HG02610 (cell line): ENCODE results near the gene ZNF74.
"Not testable (repeated sequence)": the region's sequence is repeated elsewhere in the genome, so short reads cannot be mapped to it uniquely, and the experiment has no call there.

Experiments
- ATAC-seq: cut with Tn5 transposase; IDR thresholded peaks from one replicate; pipeline ENCODE4 v1.9.1; 2021; ENCODE audit warnings: mild to moderate bottlenecking, moderate library complexity; ENCODE audit not compliant: unreplicated experiment

The ZNF74 gene

GRCh38 chr22:20374130-20374529 lies 19.8 kb upstream of the ZNF74 start:
- ATAC-seq, result not testable (repeated sequence)

GRCh38 chr22:20376281-20376680 lies 17.7 kb upstream of the ZNF74 start:
- not testable (repeated sequence) for ATAC-seq

DNA sequence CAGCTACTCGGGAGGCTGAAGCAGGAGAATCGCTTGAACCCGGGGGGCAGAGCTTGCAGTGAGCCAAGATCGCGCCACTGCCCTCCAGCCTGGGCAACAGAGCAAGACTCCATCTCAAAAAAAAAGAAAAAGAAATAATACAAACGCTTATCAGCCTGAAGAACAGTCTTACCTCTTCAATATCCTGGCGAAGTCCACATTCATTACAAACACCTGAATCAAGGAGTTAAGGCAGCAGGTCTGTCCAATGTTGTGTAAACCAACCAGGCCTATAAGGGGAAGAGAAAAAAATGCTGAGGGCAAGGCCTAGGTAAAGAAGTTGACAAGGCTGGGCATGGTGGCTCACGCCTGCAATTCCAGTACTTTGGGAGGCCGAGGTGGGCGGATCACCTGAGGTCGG lies 17.0 kb upstream of the ZNF74 start:
- not testable (repeated sequence) for ATAC-seq

- no peak for ATAC-seq
These were observed 15.8 kb upstream of the ZNF74 start for GRCh38 chr22:20378110-20378509.

DNA sequence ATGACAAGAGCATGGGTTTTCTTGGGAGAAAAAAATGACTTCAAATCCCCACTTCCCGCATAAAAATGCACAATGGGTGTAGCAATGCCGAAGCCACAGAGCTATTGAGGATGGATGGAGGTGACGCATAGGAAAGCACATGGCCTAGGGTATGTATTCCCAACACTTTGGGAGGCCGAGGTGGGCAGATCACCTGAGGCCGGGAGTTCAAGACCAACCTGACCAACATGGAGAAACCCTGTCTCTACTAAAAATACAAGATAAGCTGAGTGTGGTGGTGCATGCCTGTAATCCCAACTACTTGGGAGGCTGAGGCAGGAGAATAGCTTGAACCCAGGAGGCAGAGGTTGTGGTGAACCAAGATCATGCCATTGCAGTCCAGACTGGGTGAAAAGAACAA lies 15.3 kb upstream of the ZNF74 start:
- ATAC-seq, result not testable (repeated sequence)

- ATAC-seq, result no peak
These were observed 13.5 kb upstream of the ZNF74 start for GRCh38 chr22:20380486-20380885.

DNA sequence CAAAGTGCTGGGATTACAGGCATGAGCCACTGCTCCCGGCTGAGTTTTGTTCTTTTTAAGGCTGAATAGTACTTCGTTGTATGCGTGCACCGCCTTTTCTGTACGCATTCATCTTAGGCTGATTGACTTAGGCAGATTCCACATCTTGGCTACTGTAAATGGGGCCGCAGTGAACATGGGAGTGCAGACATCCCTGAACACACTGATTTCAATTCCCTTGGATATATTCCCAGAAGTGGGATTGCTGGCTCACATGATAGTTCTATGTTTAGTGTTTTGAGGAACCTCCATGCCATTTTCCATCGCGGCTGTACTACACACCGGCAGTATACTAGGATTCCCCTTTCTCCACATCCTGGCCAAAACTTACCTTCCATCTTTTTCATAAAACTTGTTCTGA lies 10.4 kb upstream of the ZNF74 start:
- no peak for ATAC-seq

DNA sequence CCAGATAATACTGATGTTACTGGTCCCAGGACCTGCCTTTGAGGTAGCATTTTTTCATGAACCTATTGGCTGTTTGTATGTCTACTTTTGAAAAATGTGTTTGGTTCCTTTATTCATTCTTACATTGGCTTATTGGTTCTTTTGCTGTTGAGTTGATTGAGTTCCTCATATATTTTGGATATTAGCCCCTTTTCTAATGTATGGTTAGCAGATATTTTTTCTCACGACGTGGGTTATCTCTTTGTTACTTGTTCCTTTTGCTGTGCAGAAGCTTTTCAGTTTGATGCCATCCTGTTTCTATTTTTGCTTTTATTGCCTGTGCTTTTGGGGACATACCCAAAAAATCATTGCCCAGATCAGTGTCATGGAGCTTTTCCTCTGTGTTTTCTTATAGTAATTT lies 9.8 kb upstream of the ZNF74 start:
- no peak for ATAC-seq

- no peak for ATAC-seq
These were observed 9.1 kb upstream of the ZNF74 start for GRCh38 chr22:20384865-20385264.

DNA sequence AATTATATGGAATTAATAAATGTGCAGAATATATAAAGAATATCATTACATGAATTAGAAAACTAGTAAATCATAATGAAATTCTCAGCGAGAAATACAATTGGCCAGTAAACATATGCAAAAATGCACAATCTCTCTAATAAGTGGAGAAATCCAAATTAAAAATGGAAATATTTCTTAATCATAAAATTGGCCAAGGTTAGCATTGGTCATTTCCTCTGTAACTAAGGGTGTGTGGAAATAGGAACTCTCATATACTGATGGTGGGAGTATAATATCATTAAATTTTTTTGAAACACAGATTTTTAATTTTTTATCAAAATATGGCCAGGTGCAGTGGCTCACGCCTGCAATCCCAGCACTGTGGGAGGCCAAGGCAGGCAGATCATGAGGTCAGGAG lies 7.6 kb upstream of the ZNF74 start:
- ATAC-seq, result no peak

- no peak for ATAC-seq
These were observed 7.0 kb upstream of the ZNF74 start for GRCh38 chr22:20386972-20387371.

DNA sequence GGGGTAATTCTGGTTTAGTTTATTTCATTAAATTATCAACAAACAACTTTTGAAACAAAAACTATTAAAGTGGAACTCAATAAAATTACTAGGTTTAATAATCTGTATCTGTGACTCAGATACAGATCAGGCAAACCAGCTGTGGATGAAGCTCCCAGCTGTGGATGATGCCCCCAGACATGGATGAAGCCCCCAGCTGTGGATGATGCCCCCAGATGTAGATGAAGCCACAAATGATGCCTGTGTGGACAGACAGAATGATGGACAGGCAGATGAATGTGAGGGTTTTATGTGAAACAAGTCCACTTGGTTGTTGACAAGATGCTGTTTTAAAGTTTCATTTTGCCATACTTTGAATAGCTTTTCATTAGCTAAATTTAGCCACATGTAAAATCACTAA lies 5.8 kb upstream of the ZNF74 start:
- no peak for ATAC-seq

- no peak for ATAC-seq
These were observed 4.7 kb upstream of the ZNF74 start for GRCh38 chr22:20389288-20389687.

DNA sequence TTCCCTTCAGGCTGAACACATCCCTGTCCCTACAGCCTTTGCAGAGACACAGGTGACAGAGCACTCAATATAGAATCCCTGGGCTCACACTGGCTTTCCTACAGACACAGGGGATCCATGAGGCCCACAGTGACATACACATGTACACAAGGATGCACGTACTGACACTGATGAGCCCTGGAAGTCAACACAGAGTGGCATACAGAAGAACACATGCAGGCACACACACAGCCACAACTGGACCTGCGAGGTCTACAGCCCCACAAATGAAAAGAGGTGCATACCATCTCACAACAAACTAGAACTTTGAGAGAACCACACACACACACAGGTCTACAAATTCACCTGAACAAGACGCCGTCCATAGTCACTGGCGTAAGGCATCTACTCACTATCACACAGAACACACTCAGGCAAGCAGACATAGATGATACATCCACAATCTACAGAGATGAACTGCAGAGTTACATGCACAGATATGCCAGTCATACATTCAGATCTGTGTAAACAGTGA lies 3.5 kb upstream of the ZNF74 start:
- ATAC-seq, result no peak

DNA sequence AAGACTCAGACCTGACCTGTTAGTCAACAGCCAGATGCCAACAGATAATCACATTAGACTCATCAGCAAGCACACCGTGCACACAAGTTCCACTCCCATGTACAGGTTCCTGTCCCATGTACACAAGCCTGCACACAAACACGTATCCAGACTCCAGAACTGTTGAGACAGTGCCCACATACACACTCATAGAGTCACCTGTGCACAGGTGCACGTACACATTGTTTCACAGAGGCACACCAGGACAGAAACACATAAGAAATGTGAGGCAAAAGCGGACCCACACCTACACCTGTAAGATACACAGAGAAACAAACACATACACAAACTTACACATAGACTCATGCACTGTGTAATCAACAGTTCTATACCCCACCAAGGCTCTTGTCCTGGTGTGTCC lies 2.7 kb upstream of the ZNF74 start:
- ATAC-seq, result no peak

DNA sequence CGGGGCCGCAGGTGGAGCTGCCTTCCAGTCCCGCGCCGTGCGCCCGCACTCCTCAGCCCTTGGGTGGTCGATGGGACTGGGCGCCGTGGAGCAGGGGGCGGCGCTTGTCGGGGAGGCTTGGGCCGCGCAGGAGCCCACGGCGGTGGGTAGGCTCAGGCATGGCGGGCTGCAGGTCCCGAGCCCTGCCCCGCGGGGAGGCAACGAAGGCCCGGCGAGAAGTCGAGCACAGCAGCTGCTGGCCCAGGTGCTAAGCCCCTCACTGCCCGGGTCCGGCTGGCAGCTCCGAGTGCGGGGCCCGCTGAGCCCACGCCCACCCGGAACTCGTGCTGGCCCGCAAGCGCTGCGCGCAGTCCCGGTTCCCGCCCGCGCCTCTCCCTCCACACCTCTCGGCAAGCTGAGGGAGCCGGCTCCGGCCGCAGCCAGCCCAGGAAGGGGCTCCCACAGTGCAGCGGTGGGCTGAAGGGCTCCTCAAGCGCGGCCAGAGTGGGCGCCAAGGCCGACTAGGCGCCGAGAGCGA lies 1.5 kb upstream of the ZNF74 start:
- not testable (repeated sequence) for ATAC-seq

- ATAC-seq, result no peak
These were observed 807 bp upstream of the ZNF74 start for GRCh38 chr22:20392983-20393704.

- ATAC-seq, result no peak
These were observed 1.4 kb downstream of the ZNF74 start for GRCh38 chr22:20395181-20395906.

DNA sequence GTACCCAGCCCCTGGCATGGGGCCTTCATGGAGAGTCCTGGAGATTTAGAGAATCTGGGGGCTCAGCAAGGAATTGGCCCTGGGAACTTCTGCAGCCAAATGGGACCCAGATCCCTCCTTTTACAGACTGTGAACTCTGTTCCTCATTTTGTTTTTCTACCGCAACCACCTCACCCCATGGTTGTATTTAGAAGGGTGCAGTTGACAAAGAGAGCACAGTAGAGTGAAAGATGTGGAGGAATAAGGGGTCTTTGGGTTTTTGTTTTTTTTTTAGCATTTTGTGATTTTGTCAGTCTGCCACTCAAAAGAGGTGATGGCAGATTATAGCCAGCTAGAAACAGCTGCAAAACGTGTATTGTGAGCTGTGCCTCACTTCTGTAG lies 1.9 kb downstream of the ZNF74 start:
- no peak for ATAC-seq

- ATAC-seq, result no peak
These were observed 2.7 kb downstream of the ZNF74 start for GRCh38 chr22:20396639-20397038.

- ATAC-seq, result no peak
These were observed 3.5 kb downstream of the ZNF74 start for GRCh38 chr22:20397498-20397897.

DNA sequence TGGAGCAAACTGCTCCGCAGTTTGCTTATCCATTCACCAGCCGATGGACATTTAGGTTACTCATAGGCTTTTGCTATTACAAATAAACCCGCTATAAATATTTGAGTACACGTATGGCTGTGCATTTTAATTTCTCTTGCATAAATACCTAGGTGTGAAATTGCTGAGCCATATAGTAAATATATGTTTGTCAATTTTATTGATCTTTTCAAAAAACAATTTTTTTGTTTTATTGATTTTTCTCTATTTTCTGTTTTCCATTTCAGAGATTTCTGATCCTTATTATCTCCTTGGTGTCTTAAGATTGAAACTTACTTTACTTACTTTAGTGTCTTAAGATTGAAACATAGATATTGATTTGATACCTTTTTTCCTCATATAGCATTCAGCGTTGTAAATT lies 4.5 kb downstream of the ZNF74 start:
- ATAC-seq, result no peak
